Nucleus accumbens (tissue), 56 donors: ENCODE measurements around the gene STPG4.
"Not testable (repeated sequence)": the region's sequence is repeated elsewhere in the genome, so short reads cannot be mapped to it uniquely, and the experiment has no call there.

Experiments used
- DNase-seq, 56 donors: peaks; one replicate each; lab custom pipeline; 2025; lab: John Stamatoyannopoulos, UW

The STPG4 gene

DNA sequence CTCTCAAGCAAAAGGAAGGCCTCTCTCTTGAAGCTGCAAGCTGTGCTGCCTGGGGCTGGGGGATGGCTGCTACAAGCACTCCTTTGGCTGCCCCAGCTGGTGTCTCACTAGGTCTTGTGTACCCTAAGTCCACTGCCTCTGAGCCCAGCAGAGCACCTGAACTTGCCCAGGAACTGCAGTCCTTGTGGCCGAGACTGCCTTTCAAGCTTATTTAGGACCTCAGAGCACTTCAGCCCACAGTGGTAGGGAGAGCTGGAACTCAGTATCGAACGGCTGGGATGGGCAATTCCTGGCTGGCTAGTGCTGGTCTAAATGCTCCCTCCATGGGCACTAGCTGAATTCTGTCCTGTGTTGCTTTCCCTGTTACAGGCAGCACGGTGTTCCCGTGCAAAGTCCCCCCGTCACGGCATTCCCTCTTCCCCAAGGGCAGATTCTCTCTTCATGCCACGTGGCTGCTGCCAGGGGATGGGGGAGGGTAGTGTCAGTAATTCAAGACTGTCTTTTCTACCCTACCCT, 25.9 kb downstream of the STPG4 start:
- no peak for DNase-seq

DNA sequence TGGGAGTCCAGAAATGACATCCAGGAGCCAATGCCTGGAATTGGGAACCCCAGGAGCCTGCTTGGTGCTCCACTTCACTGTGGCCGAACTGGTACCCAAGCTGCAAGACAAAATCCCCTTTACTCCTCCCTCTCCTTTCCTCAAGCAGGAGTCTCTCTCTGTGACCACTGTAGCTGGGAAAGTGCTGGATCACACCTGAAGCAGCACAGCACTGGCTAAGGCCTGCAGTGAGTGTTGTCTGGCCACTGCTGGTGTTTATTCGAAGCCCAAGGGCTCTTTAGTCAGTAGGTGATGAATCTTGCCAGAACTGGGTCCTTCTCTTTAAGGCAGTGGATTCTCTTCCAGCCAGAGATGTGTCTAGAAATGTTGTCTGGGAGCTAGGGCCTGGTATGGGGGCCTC, 26.4 kb downstream of the STPG4 start:
- no peak for DNase-seq

DNA sequence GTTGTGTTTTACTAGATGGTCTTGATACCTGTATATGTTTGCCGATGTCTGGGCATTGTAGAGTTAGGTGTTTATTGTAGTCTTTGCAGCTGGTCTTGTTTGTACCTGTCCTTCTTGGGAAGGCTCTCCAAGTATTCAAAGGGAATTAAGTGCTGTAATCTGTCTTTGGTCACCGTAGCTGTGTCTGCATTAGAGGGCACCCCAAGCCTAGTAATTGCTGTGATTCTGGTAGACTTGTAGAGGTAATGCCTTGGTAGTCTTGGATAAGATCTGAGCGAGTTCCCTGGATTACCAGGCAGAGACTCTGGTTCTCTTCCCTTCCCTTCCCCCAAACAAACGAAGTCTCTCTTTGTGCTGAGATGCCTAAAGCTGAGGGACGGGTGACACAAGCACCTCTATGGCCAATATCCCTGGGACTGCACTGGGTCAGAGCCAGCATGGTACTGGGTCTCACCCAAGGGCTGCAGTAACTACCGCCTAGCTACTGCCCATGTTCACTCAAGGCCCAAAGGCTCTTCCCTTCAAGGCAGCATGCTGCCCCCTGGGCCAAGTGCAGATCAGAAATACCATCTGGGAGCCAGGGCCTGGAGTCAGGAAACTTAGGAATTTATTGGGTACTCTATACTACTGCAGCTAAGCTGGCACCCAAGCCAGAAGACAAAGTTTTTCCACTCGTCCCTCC, 27.1 kb downstream of the STPG4 start:
- no peak for DNase-seq

DNA sequence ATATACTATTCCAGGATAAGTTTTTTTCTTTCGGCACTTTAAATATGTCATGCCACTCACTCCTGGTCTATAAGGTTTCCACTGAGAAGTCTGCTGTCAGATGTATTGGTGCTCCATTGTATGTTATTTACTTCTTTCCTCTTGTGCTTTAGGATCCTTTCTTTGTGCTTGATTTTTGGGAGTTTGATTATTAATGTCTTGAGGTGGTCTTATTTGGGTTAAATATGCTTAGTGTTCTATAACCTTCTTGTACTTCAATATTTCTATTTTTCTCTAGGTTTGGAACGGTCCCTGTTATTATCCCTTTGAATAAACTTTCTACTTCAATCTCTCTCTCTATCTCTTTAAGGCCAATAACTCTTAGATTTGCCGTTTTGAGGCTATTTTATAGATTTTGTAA, 28.3 kb downstream of the STPG4 start:
- DNase-seq: no peak

DNA sequence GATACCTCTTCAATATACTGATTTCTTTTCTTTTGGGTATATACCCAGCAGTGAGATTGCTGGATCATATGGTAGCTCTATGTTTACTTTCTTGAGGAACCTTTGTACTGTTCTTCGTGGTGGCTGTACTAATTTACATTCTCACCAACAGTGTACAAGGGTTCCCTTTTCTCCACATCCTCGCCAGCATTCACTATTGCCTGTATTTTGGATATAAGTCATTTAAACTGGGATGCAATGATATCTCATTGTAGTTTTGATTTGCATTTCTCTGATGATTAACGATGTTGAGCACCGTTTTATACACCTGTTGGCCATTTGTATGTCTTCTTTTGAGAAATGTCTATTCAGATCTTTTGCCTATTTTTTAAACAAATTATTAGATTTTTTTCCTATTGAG, 30.4 kb downstream of the STPG4 start:
- not testable (repeated sequence) for DNase-seq

DNA sequence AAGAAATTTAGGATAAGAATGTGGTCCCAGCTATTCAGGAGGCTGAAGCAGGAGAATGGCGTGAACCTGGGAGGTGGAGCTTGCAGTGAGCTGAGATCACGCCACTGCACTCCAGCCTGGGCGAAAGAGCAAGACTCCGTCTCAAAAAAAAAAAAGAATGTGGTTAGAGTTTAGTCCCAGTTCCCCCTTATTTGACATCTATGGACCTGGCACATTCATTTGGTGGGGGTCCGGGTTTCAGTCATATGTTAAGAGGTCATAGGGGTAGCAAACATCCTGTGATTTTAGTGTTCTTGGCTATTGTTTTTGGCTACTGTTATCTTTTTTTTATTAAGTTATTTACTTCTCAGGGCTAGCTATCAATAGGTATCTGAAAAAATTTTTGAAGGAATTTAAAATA, 34.7 kb downstream of the STPG4 start:
- DNase-seq: not testable (repeated sequence)

DNA sequence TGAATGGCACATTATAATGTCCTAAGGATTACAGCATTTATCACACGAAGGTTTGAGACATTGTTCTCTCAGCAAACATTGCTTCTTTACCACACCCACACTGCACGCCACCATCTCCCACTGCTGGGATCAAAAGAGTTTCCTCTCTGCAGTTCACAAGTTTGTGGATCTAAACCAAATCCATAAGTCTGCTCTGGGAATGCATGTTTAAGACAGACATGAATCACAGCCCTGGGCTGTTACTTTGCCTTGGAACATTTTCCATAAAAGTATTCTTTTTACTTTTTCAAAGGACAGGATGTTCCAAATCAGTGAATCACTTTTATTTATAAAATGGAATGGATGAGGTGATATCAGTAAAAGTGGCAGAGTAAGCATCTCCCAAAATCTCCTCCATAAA, 36.1 kb downstream of the STPG4 start:
- no peak for DNase-seq

DNA sequence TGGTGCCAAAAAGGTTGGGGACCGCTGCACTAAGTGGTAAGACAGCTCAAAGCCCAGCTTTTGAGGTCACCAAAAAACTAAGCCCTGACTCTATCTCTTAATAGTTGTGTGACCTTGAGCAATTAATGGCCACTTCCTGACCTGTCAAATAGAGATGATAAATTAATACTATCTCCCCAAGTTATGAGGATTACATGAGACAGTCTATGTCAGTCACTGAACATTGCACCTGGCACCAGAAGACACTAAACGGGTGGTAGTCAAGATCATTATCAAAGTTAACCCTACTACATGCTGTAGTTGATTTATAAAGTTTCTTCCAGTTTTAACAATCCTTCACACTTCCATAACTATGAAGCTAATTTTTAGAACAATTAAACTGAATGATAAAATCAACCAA, 36.5 kb downstream of the STPG4 start:
- DNase-seq: no peak

DNA sequence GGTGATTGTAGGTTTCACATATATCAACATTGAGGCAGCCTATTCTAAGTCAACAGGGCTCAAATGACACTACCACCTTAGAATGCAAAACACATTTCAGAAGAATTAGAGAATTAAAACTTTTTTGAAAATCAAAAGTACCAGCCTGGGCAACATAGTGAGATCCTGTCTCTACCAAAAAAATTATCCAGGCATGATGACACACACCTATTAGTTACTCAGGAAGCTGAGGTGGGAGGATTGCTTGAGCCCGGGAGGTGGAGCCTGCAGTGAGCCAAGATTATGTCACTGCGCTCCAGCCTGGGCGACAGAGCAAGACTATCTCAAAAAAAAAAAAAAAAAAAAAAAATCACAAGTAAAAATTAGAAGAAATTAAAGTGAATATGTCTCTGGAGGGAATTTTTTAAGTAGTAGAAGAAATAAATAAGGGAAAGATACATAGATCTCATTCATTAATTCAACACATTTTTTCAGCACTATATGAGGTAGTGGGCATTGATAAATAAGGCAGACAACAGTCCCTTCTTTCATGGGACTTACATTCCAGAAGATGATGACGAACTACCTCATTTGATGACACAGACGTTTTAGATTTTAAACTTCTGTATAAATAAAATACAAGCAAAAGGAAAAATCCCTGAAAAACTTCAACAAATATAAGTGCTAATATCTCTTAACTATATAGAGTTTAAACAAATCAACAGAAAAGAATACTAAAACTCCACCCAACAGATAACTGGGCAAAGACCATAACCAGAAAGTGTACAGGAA, 42.3 kb downstream of the STPG4 start:
- no peak for DNase-seq

DNA sequence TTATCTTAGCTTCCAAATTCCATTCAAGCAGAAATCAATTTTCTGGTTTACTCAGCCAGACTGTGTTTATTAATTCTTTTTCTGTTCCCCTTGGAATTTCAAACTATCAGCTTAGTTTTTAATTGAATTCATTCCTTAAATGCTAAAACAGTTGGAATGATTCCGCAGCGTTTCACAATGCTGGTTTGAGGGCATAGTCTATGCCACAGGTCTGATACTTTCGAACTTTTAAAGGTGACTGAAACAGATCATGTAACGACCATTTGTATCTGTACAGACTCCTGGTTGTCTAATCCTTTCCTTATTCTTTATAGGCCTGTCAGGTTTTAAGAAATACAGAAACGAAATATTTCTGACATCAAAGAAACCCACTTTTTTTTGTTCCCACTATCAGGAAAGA, 45.4 kb downstream of the STPG4 start:
- DNase-seq: no peak

DNA sequence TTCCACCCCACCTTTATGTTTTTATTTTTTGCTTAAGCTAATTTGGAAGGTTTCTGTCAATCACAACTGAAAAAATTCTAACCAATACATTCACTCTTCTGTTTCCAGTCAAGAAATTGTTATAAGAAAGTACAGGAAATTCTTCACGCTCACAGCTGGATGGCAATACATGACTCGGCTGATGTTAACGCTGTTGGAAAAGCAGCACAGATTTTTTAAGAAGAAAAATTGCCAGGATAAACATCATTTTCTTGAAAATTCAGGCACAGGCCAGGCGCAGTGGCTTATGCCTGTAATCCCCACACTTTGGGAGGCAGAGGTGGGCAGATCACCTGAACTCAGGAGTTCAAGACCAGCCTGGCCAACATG, 46.1 kb downstream of the STPG4 start:
- no peak for DNase-seq

DNA sequence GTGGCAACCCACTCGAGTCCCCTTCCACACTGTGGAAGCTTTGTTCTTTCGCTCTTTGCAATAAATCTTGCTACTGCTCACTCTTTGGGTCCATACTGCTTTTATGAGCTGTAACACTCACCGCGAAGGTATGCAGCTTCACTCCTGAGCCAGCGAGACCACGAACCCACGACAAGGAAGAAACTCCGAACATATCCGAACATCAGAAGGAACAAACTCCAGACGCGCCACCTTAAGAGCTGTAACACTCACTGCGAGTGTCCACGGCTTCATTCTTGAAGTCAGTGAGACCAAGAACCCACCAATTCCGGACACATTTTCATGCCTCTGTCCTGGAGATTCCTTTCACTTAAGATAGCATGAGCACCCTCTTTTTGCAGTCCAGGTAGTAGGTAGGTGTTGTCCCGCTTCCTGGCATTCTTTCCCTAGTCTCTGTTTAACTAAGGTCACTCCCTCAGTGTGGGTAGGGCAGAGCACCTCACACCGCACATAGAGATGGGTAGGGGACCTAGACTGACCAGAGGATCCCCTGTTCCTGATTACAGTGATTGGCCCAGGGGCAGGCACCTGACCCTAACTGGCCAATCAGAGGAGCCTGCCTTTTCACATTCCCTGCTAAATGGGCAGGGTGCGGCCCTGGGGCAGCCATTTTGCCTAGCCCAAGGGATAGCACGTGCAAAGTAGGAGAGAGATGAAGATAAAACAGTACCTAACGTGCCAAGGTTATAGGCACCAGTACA, 46.7 kb downstream of the STPG4 start:
- DNase-seq: not testable (repeated sequence)

DNA sequence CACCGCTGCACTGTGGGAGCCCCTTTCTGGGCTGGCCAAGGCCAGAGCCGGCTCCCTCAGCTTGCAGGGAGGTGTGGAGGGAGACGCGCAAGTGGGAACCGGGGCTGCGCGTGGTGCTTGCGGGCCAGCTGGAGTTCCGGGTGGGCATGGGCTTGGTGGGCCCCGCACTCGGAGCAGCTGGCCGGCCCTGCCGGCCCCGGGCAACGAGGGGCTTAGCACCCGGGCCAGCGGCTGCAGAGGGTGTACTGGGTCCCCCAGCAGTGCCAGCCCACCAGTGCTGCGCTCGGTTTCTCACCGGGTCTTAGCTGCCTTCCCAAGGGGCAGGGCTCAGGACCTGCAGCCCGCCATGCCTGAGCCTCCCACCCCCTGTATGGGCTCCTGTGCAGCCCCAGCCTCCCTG, 47.9 kb downstream of the STPG4 start:
- DNase-seq: not testable (repeated sequence)

DNA sequence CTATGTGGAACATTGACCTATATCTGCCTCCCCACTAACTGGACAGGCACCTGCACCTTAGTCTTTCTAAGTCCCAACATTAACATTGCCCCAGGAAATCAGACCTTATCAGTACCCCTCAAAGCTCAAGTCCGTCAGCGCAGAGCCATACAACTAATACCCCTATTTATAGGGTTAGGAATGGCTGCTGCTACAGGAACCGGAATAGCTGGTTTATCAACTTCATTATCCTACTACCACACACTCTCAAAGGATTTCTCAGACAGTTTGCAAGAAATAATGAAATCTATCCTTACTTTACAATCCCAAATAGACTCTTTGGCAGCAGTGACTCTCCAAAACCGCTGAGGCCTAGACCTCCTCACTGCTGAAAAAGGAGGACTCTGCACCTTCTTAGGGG, 48.9 kb downstream of the STPG4 start:
- DNase-seq: not testable (repeated sequence)

DNA sequence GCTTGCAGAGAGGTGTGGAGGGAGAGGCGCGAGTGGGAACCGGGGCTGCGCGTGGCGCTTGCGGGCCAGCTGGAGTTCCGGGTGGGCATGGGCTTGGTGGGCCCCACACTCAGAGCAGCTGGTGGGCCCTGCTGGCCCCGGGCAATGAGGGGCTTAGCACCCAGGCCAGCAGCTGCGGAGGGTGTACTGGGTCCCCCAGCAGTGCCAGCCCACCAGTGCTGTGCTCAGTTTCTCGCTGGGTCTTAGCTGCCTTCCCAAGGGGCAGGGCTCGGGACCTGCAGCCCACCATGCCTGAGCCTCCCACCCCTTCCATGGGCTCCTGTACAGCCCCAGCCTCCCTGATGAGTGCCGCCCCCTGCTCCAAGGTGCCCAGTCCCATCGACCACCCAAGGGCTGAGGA, 55.4 kb downstream of the STPG4 start:
- DNase-seq: not testable (repeated sequence)

DNA sequence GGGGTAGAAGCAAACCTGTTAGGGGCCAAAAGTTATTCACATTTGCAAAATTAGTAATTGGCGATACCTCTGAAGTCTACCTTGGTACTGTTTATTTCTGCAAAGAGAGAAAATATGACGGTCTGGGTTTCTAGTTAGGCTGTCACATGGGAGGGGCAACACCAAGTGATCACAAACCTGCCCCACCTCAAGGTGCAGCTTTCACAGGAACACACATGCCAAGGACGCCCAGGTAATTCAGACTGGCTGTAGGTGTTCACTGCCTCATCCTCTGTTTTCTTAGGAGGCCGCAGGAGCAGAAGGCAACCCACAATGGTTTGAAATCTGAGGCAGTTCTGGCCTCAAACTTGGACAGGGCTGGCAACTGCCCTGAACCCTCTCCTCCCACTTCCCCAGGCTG, 56.2 kb downstream of the STPG4 start:
- DNase-seq: no peak

DNA sequence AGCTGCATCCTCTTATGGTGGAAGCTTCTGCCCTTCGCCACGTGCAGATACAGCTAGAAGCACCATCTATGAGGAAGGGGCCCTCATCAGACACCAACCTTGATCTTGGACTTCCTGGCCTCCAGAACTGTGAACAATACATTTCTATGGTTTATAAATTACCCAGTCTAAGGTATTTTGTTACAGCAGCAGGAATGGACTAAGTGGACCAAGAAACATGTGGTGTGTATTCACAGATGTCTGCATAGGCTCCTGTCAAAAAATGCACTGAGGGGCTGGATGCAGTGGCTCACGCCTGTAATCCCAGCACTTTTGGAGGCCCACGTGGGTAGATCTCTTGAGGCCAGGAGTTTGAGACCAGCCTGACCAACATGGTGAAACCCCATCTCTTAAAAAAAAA, 57.5 kb downstream of the STPG4 start:
- DNase-seq: no peak

DNA sequence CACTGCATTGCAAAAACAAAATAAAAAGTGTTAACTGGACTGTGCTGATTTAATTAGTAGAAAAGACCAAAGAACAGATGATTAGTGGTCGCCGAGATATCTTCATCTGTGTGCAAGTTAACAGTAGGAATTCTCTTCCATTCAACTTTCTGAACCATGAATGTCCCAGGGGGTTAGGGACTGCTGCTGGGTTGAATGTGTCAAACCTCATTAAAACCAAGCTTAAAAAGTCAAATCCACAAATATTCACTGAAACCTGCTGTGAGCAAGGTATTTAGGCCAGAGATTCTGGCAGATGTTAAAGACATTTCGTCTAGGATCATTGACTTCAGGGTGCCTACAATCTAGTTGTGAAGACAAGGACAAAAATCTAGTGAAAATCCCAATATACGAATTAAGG, 58.7 kb downstream of the STPG4 start:
- DNase-seq: no peak

DNA sequence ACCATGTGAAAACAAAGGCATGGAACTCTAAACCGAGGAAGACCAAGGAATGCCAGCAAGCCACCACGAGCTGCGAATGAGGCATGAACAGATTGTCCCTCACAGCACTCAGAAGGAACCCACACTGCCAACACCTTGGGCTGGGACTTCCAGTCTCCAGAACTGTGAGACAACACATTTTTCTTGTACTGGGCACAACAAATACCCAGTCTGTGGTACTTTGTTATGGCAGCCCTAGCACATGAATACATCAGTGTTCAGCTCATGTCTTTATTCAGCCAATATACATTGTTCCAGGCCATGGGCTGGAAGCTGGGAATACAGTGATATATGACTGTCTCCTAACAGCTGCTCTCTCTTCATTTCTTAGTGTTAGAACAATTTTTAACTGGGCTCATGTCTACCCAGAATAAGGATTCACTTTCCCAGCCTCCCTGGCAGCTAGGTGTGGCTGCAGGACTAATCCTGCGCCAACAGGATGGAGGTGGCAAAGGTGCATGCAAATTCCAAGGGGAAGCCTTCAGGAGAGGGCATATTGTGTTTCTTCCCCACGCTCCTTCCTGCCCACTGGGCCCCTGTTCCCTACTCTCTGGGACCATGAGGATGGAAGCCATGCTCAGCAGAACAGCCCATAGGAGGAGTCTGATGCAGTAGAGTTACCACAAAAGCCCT, 59.6 kb downstream of the STPG4 start:
- DNase-seq: no peak

DNA sequence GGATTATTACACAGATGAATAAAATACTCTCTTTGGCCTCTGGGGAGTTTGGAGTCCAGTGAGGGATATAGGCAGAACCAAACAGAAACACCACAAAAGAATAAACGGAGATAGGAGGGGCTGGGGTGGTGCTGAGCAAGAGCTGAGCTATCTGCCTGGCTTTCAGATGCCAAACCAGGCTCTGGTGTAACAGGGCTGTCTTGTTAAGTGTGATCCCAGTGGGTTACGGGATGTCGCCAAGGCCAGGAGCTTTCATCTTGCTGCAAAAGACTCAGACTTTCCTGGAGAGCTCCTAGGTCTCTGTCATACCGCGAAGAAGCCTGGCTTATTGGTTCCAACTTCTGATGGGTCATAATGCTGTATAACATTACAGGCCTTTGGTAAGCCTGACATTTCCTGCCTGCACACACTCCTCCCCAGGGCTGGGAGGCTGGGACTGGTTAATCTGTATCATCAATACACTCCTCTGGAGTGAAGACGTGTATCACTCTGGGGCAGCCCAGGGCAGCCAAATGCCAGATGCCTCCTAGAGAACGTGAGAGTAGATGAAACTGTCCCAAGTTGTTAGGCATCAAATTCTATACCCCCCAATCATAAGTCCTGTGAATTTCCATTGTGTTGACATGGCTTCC, 60.5 kb downstream of the STPG4 start:
- no peak for DNase-seq
